Activated CD4-positive, alpha-beta T cell treated with anti-CD3 and anti-CD28 coated beads, Interleukin-2, amount 10 ng/mL, durations not matched to agents 24 days and 14 days (primary cell): ENCODE data around the gene ALG14. TPM values are rescaled to one million over a fixed set of nuclear protein-coding genes. Genes with fewer than 3 reads are reported as not detected.

Experiments used
- DNase-seq: peaks from one replicate; pipeline ENCODE4 v3.0.0; 2022
- H3K27ac Mint-ChIP-seq: one replicate; pipeline ENCODE4 v1.8.0; 2022; ENCODE audit warnings: mild to moderate bottlenecking, mixed read lengths
- H3K27me3 Mint-ChIP-seq: one replicate; pipeline ENCODE4 v1.8.0; 2022; ENCODE audit warnings: mixed read lengths
- H3K36me3 Mint-ChIP-seq: one replicate; pipeline ENCODE4 v1.8.0; 2022; ENCODE audit warnings: low read depth, mild to moderate bottlenecking, mixed read lengths
- H3K4me1 Mint-ChIP-seq: one replicate; pipeline ENCODE4 v1.8.0; 2021; ENCODE audit warnings: mixed read lengths
- H3K4me3 Mint-ChIP-seq: one replicate; pipeline ENCODE4 v1.8.0; 2022; ENCODE audit warnings: mild to moderate bottlenecking, moderate library complexity, mixed read lengths
- H3K9me3 Mint-ChIP-seq: one replicate; pipeline ENCODE4 v1.8.0; 2021; ENCODE audit warnings: mixed read lengths
- intact Hi-C: fragments of 100-400 bp; cut with micrococcal nuclease; formaldehyde crosslinking; loops from one replicate; pipeline ENCODE4 v1.15.1; 2023
- total RNA-seq: library from RNA; stranded (reverse); gene quantifications from 2 replicates; pipeline ENCODE4 v1.2.3, GENCODE V29; 2022

ALG14 gene
- total RNA-seq, 1 donor from 2014 or later: 2.1 TPM

DNA sequence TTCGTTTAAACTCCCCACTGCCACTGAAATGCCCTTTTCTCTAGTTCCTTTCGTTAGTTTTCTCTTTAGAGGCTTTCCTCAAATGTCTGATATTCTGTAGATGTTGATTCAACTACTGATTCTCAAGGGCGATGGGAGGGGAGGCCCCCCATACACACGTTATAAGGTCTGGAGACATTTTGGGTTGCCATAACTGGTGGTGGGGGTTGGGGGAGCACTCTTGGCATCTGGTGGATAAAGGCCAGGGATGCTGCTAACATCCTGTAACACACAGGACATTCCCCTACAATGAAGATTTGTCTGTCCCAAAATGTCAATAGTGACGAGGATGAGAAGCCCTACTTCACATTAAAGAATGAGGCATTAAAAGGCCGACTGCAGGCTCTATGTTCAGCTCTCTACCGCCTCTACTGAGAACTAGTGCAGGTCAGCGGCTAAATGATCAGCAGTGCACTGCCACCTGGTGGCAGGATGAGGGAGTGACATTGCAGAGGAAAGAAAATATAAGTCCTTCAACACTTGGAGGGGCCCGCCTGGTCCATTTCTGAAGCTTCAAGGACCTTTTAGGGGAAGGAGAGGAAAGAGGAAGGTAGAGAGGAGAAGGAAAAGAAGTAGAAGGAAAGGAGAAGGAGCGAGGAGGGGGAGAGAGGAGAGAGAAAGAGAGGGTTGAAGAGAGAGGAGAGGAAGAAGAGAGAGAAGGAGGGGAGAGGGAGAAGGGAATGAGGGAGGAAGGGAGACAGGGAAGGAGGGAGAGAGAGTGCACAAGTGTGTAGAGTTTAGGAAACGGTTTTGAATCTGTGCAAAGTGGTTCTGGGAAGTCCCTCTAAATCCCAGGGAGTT lies 29.4 kb downstream of the ALG14 start:
- intact Hi-C loops: loop anchor here (1.0 to 10.0 kb wide), 2 partner anchors 119 to 189 kb away; partner anchors contain the start of gene CNN3
- H3K4me1 Mint-ChIP-seq: no peaks in the 10 kb centered on the region
- no peaks in the 10 kb centered on the region for H3K36me3 Mint-ChIP-seq
- H3K27me3 Mint-ChIP-seq: no peaks in the 10 kb centered on the region
- no peaks in the 10 kb centered on the region for H3K9me3 Mint-ChIP-seq
- no peak overlapping the region for H3K27ac Mint-ChIP-seq
- peak; percentile 93 for DNase-seq
- no peak overlapping the region for H3K4me3 Mint-ChIP-seq

DNA sequence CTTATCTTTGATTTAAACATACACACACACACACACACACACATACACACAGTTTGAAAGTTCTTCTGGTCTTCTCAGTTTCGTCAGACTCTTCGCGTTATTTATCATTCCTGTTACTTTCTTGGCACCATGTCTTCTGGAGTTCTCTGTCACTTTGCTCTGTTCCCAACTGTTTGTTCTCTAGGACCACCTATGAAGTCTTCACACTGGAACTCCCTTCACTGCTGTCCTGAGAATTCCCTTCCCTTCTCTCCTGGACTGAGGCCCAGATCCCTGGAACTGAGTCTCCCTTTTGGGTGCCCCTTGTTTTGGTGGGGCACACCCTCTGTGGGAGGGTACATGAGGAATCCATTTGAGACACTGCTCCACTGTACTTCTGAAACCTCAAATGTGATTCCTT lies 30.5 kb downstream of the ALG14 start:
- Mint-ChIP-seq H3K4me1 (no peaks in the 10 kb centered on the region), H3K27ac (no peak overlapping the region), H3K27me3 (no peaks in the 10 kb centered on the region), H3K36me3 (no peaks in the 10 kb centered on the region), H3K9me3 (no peaks in the 10 kb centered on the region), H3K4me3 (no peak overlapping the region)
- DNase-seq: no peak
- intact Hi-C loops: loop anchor here (10.0 kb wide), 1 partner anchor 117 kb away; the partner anchor contains the start of gene CNN3

DNA sequence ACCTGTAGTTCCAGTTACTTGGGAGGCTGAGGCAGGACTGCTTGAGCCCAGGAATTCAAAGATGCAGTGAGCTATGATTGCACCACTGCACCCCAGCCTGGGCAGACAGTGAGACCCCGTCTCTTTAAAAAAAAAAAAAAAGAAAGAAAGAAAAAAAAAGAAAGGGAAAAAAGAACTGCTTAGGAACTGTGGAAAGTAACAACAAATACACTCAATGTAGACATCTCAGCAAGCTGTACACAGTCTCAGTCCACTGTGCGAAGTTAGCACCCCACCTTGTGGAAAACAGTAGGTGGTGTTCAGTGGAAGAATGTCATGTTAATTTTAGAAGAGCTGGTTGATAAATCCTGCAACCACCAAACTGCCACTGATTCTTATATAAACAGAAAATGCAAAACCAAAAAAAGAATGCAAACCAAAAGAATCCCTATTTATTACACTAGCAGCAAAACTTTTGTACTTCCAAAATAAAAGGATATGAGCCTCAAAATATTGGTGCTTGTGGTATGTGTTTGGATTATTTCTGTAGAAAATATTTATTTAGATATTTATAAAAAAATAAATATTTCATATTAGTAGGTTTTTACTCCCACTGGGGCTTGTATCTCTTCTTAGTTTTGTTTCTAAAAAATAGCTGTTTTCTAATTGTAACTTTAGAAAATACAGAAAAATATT lies 31.1 kb downstream of the ALG14 start:
- Mint-ChIP-seq H3K27me3 (no peaks in the 10 kb centered on the region), H3K27ac (no peak overlapping the region), H3K36me3 (no peaks in the 10 kb centered on the region), H3K4me3 (no peak overlapping the region), H3K4me1 (no peaks in the 10 kb centered on the region), H3K9me3 (no peaks in the 10 kb centered on the region)
- DNase-seq: peak; percentile 62
- intact Hi-C loops: loop anchor here (10.0 kb wide), 1 partner anchor 117 kb away; the partner anchor contains the start of gene CNN3

DNA sequence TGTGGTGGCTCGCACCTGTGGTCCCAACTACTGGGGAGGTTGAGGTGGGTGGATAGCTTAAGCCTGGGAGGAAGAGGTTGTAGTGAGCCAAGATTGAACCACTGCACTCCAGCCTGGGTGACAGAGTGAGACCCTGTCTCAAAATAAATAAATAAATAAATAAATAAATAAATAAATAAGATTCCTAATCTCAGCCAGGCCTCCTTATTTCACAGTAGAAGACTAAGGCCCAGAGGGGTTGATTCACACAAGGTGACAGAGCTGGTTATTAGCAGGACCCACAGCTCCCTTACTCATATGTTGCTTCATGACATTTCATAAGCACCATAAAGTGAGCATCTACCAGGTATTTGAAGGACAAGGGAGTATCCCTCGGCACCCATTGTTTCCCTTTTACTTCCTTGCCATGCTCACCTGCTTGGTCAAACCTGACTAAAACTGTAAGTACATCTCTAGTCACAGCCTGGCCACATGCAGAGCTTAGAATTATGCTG lies 32.7 kb downstream of the ALG14 start:
- no peak for DNase-seq
- no peak overlapping the region for H3K4me3 Mint-ChIP-seq
- intact Hi-C loops: loop anchor here (10.0 kb wide), 1 partner anchor 115 kb away; the partner anchor contains the start of gene CNN3
- no peaks in the 10 kb centered on the region for H3K9me3 Mint-ChIP-seq
- H3K36me3 Mint-ChIP-seq: no peaks in the 10 kb centered on the region
- no peaks in the 10 kb centered on the region for H3K27me3 Mint-ChIP-seq
- H3K27ac Mint-ChIP-seq: no peak overlapping the region
- H3K4me1 Mint-ChIP-seq: no peaks in the 10 kb centered on the region

DNA sequence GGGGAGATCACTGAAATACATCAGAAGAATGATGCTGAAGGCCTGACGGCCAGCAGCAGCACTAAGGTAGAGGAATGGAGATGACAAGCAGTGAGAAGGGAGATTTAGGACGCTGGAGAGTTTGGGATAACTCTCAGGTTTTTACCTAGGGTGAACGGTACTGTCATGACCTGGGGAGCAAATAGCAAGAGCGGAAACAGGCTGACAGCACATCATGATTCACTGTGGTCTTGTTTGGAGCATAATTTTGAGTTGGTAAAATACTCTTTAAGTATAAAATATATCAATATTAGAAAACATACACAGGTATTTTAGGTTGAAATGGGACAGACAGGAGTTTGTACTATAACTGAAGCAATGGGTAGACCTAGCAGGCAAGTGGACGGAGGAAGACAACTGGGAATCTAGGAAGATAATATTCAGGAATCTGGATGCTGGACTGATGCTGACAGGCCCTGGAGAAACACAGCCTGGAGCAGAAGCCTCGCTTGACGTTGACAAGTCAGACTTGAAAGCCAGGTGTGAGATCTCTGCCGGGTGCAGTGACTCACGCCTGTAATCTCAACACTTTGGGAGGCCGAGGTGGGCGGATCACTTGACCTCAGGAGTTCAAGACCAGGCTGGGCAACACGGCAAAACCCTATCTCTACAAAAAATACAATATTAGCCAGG lies 33.3 kb downstream of the ALG14 start:
- Mint-ChIP-seq H3K27me3 (no peaks in the 10 kb centered on the region), H3K4me1 (no peaks in the 10 kb centered on the region), H3K36me3 (no peaks in the 10 kb centered on the region), H3K4me3 (no peak overlapping the region), H3K27ac (no peak overlapping the region), H3K9me3 (no peaks in the 10 kb centered on the region)
- no peak for DNase-seq
- intact Hi-C loops: loop anchor here (10.0 kb wide), 1 partner anchor 115 kb away; the partner anchor contains the start of gene CNN3

DNA sequence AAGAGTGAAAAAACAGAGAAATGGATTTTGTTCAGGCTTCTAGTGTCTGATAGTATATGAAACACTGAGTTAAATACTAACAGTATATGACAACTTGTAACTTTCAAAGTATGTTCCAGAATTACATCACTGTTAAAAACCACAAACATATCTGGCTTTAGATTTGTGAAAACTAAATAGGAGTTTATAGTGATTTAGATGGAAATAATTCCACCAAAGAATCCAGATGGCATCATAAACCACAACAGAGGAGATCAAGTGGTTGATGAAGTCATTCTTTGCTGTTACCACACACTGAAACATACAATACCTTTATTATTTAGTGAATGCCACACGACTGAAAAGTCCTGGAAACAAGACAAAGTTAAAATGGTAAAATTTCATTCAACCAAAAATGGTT lies 37.2 kb downstream of the ALG14 start:
- Mint-ChIP-seq H3K27ac (no peak overlapping the region), H3K9me3 (no peaks in the 10 kb centered on the region), H3K4me3 (no peak overlapping the region), H3K4me1 (no peaks in the 10 kb centered on the region), H3K36me3 (no peaks in the 10 kb centered on the region), H3K27me3 (no peaks in the 10 kb centered on the region)
- no peak for DNase-seq
- intact Hi-C loops: no loop called here

DNA sequence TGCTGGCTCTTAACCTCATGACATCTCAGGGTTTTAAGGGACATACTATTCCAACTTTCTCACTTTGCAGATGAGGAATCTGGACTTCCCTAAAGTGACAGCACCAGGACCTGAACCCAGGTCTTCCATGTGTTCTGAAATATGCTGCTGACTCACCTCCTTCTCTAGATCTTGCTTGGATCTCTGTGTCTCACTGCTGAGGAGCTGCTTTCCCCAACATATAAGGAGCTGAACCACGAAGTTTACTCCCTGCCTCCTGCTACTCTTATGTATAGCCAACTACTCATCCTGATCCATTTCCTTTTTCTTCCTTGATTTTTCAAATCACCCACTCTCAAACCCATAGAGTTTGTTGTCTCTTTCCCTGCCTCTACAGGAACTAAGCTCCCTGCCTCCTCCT lies 38.2 kb downstream of the ALG14 start:
- H3K27me3 Mint-ChIP-seq: no peaks in the 10 kb centered on the region
- H3K36me3 Mint-ChIP-seq: no peaks in the 10 kb centered on the region
- DNase-seq: no peak
- no peaks in the 10 kb centered on the region for H3K4me1 Mint-ChIP-seq
- no peaks in the 10 kb centered on the region for H3K9me3 Mint-ChIP-seq
- intact Hi-C loops: no loop called here
- no peak overlapping the region for H3K4me3 Mint-ChIP-seq
- H3K27ac Mint-ChIP-seq: no peak overlapping the region

DNA sequence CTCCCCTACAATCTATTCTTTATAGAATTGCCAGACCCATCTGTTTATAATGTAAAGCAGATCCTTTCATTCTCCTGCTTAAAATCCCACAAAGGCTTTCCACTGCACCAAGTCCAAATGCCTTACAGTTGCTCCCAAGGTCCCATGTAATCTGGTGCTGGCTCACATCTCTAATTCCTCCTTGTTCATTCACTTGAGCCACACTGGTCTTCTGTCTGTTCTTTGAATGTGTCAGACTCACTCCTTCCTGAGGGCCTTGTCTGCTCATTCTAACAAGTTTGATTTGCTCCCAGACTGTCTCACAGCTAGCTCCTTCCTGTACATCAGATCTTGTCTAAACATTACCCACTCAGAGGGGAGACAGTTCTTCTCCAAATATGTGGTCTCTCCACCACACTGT lies 38.9 kb downstream of the ALG14 start:
- Mint-ChIP-seq H3K4me3 (no peak overlapping the region), H3K27ac (no peak overlapping the region), H3K4me1 (no peaks in the 10 kb centered on the region), H3K9me3 (peaks cover 3% of the 10 kb centered on the region), H3K27me3 (no peaks in the 10 kb centered on the region), H3K36me3 (no peaks in the 10 kb centered on the region)
- DNase-seq: no peak
- intact Hi-C loops: no loop called here

DNA sequence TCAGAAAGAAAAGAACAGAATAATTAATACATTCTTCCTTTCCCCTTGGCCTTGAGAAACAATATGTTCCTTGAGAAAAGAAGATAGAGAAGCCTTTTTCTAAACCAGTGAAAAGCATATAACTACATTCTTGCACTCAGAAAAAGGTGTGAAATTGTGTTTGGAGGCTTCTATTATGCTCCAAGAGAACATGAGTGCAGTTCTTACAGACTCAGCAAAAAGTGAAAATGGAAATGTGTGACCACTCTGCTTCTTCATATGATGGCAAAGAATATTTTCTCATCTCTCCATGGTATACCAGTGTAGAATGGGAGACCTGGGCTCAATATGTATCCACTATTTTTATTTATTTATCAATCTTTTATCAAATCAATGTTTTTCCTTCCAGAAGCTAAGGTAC lies 43.2 kb downstream of the ALG14 start:
- H3K4me1 Mint-ChIP-seq: no peaks in the 10 kb centered on the region
- no peak for DNase-seq
- no peak overlapping the region for H3K27ac Mint-ChIP-seq
- H3K4me3 Mint-ChIP-seq: no peak overlapping the region
- no peaks in the 10 kb centered on the region for H3K27me3 Mint-ChIP-seq
- intact Hi-C loops: no loop called here
- H3K36me3 Mint-ChIP-seq: no peaks in the 10 kb centered on the region
- peaks cover 3% of the 10 kb centered on the region for H3K9me3 Mint-ChIP-seq

DNA sequence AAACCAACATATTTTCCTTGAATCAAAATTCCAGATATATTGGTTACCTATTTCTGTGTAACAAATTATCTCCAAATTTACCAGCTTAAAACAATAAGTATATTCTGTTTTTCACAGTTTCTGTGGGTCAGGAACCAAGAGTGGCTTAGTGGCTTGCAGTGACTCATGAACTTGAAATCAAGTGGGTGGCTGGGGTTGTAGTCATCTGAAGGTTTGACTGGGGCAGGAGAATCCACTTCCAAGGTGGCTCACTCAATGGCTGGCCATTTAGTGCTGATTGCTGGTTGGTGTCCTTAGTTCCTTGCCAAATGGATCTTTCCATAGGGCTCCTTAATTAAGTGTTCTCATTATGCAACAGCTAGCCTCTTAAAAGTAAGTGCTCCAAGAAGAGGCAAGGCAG lies 43.8 kb downstream of the ALG14 start:
- H3K27ac Mint-ChIP-seq: no peak overlapping the region
- H3K27me3 Mint-ChIP-seq: no peaks in the 10 kb centered on the region
- no peak for DNase-seq
- H3K4me1 Mint-ChIP-seq: no peaks in the 10 kb centered on the region
- H3K36me3 Mint-ChIP-seq: no peaks in the 10 kb centered on the region
- H3K4me3 Mint-ChIP-seq: no peak overlapping the region
- intact Hi-C loops: no loop called here
- peaks cover 3% of the 10 kb centered on the region for H3K9me3 Mint-ChIP-seq

DNA sequence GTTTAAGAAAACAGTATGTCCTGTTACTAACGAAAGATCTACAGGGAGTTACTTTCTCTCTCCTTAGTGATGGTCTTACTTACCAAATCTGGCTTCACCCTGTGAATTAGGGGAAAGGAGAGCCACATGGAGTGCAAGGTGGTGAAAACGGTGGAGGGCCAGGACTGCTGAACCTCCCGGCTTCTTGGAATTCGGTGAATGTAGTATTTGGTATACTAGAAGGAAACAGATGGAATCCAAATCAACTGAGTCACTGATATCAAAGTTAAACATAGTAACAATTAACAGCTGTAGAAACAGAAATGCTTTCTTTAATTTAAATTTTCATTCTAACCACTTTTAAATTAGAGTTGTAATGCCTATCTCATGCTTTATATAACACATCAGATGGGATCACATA lies 45.7 kb downstream of the ALG14 start:
- no peak overlapping the region for H3K4me3 Mint-ChIP-seq
- H3K27ac Mint-ChIP-seq: no peak overlapping the region
- H3K27me3 Mint-ChIP-seq: no peaks in the 10 kb centered on the region
- intact Hi-C loops: no loop called here
- DNase-seq: no peak
- no peaks in the 10 kb centered on the region for H3K36me3 Mint-ChIP-seq
- H3K4me1 Mint-ChIP-seq: no peaks in the 10 kb centered on the region
- H3K9me3 Mint-ChIP-seq: peaks cover 3% of the 10 kb centered on the region

DNA sequence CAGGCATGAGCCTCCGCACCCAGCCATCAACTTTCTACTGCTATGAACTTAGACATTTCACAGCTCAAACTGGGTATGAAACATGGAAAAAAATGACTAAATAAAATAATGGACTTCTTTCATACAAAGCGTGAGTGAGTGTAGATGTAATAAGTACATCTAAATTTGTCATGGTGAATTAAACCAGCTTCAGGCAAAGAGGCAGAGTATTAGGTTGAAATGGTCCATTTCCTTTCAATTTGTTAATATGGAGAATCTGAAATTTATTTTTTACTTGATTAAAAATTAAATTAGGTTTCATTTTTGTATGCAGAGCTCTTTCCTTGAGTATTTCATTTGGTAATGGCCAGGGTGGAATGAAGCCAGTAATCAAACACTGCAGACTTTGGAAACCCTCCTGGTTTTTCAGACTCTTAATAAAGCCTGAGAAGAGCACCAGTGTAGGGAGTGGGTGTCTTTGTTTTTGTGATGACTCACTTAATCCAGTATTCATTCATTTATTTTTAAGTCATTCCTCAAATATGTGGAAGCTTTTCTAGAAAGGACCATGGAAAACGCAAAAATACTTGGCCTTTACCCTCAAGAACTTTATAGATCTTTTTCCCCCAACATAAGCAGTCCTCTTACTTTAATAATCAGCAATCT lies 49.2 kb downstream of the ALG14 start:
- Mint-ChIP-seq H3K9me3 (no peaks in the 10 kb centered on the region), H3K4me1 (peaks cover 4% of the 10 kb centered on the region), H3K27ac (no peak overlapping the region), H3K4me3 (no peak overlapping the region), H3K27me3 (no peaks in the 10 kb centered on the region), H3K36me3 (no peaks in the 10 kb centered on the region)
- intact Hi-C loops: no loop called here
- no peak for DNase-seq

DNA sequence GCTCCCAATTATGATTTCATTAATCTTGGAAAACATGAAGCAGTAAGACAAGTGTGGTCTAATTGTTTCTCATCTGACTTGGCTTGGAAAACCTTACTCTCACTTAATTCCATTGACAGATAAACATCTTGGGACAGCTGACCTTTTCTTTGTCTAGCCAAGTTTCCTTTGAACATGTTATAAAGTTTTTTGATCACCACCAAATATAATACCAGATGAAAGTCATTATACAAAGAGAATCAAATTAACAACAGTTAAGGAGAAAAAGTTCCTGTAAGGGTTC lies 50.2 kb downstream of the ALG14 start:
- H3K27me3 Mint-ChIP-seq: no peaks in the 10 kb centered on the region
- intact Hi-C loops: no loop called here
- H3K9me3 Mint-ChIP-seq: no peaks in the 10 kb centered on the region
- DNase-seq: no peak
- no peak overlapping the region for H3K4me3 Mint-ChIP-seq
- H3K4me1 Mint-ChIP-seq: peaks cover 4% of the 10 kb centered on the region
- no peak overlapping the region for H3K27ac Mint-ChIP-seq
- no peaks in the 10 kb centered on the region for H3K36me3 Mint-ChIP-seq
